Bone marrow (tissue), 2 donors: ENCODE results near the gene EVL.
A peak's percentile ranks its signal among the peaks of the same experiment; 100 is the strongest.
"Not testable (repeated sequence)": the region's sequence is repeated elsewhere in the genome, so short reads cannot be mapped to it uniquely, and the experiment has no call there.

Source experiments
- DNase-seq, 2 donors: peaks; one replicate each; lab custom pipeline; 2025; lab: John Stamatoyannopoulos, UW

EVL gene

DNA sequence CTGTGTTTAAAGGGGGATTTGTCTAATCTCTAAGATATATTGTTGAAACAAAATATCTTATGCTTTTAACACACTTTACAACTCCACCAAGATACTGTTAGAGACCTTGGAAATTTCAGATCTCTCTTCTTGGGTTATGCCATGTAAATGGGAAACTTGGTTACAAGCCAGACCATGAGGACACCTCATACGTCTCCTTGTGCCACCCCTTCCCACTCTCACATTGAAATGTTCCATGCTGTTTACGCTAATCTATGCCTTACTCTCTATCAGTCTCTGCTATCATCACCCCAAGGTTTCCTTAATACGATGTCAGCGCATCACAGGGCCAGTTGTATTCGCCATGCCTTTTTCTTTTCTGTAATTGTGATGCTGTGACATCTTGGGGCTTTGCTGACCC is 107.6 kb downstream of the EVL start:
- DNase-seq = no peak

DNA sequence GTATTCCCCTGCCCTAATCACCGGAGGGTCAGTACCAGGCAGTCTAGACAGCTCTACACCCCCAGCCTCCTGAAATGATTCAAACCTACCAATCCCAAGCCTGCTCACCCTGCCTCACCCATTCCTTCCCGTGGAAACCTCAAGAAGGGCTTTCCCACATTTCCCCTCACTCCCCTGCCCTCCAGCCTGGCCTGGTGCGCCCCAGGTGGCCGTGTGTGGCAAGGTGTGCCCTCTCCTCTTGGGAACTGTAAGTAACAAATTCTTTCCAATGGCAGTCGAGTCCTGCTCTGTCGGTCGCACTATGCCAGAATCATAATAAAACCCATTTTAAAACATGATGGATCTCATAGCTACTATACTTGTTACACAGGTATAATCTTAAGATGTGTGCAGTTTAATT is 108.1 kb downstream of the EVL start:
- DNase-seq = no peak

DNA sequence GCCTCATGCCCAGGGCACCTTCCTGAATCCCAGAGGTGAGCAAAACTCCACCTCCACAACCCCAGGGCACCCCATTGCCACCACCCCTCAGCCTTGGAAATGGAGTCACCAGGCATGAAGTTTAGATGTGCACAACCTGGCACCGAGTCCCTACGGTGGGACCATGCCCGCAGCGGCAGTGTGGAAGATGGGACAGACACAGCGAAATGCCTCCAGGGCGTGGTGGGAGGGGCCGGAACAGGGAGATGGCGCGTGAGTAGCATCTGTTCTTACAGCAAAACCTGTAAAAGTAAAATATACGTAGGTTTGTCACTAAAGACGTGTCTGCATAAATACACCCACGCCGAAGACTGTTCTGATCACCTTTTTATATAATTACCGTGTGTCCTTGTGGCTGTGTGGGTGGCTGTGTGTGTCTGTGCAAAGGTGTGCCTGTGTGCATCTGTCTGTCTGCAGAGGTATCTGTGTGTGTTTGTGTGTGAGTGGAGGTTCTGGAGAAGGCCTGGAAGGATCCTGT is 111.6 kb downstream of the EVL start:
- no peak for DNase-seq

DNA sequence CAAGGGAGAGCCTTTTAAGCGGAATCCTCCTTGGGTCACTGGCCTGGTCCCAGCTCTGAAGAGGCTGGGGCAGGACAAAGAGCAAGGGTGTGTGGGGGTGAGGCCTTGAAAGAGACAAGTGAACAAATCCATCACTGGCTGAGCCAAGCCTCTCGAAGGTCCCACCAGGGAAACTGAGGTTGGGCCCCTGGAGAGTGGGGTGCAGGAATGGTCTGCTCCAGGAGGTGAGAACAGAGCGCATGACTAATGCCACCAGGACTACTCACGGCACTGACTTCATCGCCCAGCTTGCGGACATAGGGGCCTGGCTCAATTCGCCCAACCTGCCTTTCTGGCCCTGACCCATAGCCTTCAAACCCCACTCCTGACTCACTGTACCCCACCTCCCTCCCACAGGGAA is 113.5 kb downstream of the EVL start:
- DNase-seq = no peak

DNA sequence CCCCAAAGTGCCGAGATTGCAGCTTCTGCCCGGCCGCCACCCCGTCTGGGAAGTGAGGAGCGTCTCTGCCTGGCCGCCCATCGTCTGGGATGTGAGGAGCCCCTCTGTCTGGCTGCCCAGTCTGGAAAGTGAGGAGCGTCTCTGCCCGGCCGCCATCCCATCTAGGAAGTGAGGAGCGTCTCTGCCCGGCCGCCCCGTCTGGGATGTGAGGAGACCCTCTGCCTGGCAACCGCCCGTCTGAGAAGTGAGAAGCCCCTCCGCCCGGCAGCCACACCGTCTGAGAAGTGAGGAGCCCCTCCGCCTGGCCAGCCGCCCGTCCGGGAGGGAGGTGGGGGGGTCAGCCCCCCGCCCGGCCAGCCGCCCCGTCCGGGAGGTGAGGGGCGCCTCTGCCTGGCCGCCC is 115.4 kb downstream of the EVL start:
- not testable (repeated sequence) for DNase-seq

DNA sequence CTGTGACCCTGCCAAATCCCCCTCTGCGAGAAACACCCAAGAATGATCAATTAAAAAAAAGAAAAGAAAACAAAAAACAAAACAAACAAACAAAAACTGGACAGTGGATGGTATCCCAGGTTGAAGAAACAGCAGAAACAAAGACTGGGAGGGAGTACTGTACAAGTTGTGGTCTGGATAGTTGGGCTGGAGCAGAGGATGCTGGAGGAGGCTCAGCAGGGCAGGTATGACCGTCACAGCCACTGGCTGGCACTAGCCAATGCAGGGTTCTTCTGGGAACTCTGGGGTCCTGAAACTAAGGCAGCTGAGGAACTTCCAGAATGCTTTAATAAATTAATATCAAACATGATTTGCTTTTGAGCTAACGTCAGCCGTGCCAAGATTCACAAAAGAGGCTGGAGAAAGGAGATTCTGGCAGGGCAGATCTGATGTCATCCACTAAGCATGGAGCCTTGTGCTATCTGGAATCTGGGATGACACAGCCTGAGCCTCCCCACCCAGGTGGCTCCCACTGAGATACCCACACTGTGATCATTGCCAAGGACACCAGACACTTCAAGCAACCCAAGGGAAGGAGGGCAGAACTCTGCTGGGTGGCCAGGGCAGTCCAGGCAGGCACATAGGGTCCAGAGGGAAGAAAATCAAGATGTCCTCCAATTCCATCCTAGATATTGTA is 116.8 kb downstream of the EVL start:
- DNase-seq = not testable (repeated sequence)

DNA sequence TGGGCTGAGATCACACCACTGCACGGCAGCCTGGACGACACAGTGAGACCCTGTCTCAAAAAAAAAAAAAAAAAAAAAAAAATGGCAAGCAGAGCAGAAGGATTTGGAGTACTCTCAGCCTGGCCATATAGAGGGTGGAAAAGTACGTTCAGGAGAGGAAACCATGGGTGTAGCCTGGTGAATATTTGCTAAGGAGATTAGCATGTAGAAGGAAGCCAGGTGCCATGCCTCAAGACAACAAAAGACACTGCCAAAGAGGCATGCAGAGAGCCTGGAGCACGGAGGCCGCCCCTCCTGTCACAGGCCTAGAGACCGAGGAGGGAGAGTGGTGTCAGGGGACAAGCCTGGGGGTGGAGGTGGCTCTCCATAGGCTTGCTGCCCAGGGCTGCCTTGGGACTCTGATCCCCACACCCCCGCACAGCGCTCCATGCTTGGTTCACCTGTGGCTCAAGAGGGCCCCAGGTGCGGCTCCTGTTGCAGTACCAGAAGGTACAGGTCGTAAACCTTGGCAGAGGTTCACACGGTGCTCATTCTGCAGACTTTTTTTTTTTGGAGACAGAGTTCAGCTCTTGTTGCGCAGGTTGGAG is 122.1 kb downstream of the EVL start:
- no peak for DNase-seq

DNA sequence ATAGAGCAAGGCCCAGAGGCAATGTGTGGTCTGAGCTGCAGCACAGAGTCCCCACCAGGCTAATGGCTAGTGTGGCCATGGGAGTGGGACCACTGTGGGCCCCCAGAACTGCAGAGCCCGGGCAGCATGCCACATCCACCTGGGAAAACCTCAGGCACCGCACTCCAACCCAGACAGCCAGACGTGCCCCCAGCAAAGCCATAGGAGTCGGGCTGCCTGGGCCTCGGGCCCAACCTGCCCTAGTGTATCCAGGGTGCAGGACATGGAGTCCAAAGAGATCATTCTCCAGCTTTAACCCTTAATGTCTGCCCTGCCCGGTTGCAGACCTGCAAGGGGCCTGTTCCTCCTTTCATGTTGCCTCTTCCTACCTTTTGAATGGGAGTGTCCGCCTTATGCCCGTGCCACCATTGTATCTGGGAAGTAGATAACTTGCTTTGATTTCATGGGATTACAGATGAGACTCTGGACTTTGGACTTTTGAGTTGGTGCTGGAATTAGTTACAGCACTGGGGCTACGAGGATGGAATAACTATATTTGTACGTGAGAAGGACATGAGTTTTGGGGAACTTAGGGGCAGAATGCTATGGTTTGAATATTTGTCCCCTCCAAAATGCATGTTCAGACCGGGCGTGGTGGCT is 123.3 kb downstream of the EVL start:
- no peak for DNase-seq

DNA sequence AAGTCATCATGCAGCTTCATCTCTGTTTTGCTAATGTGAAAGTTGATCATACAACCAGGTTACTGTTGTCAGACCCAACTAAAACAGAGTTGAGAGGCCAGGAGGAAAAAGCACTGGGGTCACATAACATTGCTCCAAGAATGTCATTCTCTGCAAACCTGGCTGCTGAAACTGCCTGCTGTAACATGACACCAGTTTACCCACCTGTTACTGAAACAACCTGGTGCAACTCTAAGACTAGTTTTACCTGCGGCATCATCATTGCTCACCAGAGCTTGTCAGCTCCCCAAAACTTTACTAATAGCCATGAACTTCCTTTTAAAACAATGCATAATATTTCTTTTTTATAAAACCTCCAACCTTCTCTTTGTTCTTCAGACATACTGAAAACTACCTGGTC is 124.9 kb downstream of the EVL start:
- DNase-seq = no peak

DNA sequence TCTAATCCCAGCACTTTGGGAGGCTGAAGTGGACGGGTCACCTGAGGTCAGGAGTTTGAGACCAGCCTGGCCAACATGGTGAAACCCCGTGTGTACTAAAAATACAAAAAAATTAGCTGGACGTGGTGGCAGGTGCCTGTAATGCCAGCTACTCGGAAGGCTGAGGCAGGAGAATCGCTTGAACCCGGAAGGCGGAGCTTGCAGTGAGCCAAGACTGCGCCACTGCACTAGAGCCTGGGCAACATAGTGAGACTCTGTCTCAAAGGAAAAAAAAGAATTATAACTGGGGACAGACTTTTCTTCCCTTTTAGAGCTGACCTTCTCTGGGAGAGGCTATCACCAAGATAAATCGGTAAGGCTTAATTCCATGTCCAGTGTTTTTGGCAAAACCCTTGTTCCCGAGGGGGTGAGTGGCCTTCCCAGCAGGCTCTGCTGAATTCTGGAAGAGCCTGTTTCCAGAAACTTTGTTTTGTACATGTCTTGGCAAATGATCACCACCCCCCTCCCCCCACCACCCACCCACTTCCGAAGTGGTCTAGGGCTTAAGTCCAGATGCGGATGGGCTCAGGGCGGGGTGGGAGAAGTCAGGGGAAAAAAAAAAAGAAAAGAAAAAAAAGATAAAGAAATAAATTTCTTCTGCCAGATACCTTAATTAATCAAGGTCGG is 126.5 kb downstream of the EVL start:
- DNase-seq = no peak

DNA sequence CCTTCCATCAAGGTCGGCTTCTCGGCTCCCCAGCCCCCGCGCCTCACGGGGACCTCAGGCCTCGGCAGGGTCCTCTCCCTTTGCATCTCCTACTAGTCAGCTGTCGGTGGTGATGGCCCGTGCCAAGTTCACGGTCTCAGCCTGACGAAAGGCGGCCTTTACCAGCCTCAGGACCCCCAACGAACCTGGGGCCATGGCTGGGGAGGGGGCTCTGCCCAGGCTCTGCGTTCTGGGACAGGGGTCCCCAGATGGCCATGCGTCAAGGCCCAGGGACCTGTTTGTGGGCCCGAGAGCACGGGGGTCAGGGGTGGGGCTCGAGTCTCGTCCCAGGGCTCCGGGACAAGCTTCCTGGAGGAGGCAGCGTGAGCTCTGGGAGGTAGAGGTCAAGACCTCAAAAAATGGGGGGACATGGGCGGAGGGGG is 127.0 kb downstream of the EVL start:
- peak in 1 of 2 donors; percentile 65 for DNase-seq

DNA sequence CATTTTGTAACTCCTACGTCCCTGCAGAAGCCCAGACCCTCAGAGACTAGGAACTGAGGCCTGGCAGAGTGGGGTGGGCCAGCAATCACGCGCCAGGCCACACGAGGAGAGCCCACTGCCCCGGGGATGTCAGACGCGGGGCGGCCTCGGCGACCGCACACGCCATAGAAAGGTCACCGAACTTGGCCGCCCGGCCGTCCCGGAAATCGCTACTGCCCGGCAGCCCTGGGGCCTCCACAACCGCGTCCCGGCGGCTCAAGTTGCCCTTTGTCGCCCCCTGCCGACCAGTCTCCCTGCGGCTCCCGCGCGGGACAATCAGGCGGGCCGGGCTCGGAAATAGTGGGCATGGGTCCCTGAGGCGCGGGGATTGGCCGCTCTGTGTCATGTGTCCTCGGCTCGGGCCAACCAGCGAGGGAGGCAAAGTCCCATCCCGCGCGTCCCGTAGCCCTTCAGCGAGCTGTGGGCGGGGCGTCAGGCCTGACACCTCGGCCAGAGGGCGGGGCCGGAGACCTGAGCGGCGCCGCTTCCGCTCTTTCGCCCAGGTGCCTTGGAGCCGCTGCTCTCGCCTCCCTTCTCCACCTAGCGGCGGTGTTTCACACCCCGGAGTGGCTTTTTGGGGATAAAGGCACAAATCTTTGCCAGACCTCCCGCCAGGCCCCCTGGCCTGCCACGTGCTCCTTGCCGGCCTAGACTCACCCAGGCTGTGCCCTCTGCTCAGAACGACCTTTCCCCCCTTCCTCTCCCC is 127.6 kb downstream of the EVL start:
- DNase-seq = peak; percentile 95 to 96
